Common myeloid progenitor, CD34-positive (primary cell): Measurements from ENCODE around the gene ELOVL1.
"Not testable (repeated sequence)": the region's sequence is repeated elsewhere in the genome, so short reads cannot be mapped to it uniquely, and the experiment has no call there.

Source experiments
- CTCF ChIA-PET: fragments of 350-600 bp; sonication (Branson Sonifier 250); formaldehyde crosslinking; loops from one replicate; lab custom pipeline; 2021; ENCODE audit warnings: antibody characterized with exemption; lab: Charles Lee
- POLR2A ChIA-PET: fragments of 350-600 bp; sonication (Branson Sonifier 250); formaldehyde crosslinking; loops from one replicate; lab custom pipeline; 2021; ENCODE audit warnings: antibody characterized with exemption; lab: Charles Lee
- DNase-seq, 3 donors: peaks; one replicate each; pipeline versions ENCODE4 v3.0.0 to v3.0.0-alpha.2; 2013
- H3K27ac ChIP-seq, 2 experiments: 1 replicate in 1 of 2; 2 replicates in 1 of 2; pipeline ENCODE4 v1.7.0; 2013; ENCODE audit warnings: inconsistent platforms in 2 of 2, low read length in 2 of 2, mild to moderate bottlenecking in 2 of 2, low read depth in 1 of 2, moderate library complexity in 1 of 2; ENCODE audit not compliant: severe bottlenecking in 2 of 2, insufficient read depth in 1 of 2, poor library complexity in 1 of 2
- H3K27me3 ChIP-seq, 5 experiments: replicated peaks in 2 of 5; 1 replicate in 3 of 5; 2 replicates in 2 of 5; pipeline versions ENCODE4 v1.6.1 to v1.7.0; 2013; ENCODE audit warnings: low read length in 4 of 5, mild to moderate bottlenecking in 2 of 5, moderate library complexity in 2 of 5, inconsistent platforms in 1 of 5; ENCODE audit not compliant: insufficient read depth in 5 of 5, control insufficient read depth in 4 of 5
- H3K36me3 ChIP-seq, 4 experiments: 1 replicate in 2 of 4; 2 replicates in 2 of 4; pipeline versions ENCODE4 v1.6.1 to v1.7.0; 2013; ENCODE audit warnings: low read length in 3 of 4, control low read depth in 1 of 4, mild to moderate bottlenecking in 1 of 4; ENCODE audit not compliant: control insufficient read depth in 4 of 4, insufficient read depth in 4 of 4
- H3K4me1 ChIP-seq, 4 experiments: 1 replicate in 3 of 4; 2 replicates in 1 of 4; pipeline versions ENCODE4 v1.6.1 to v1.7.1; 2013; ENCODE audit warnings: low read length in 3 of 4, mild to moderate bottlenecking in 3 of 4, control low read depth in 1 of 4, inconsistent platforms in 1 of 4, moderate library complexity in 1 of 4; ENCODE audit not compliant: control insufficient read depth in 4 of 4, insufficient read depth in 4 of 4; ENCODE audit errors: control extremely low read depth in 1 of 4
- H3K4me3 ChIP-seq, 7 experiments: 1 replicate in 4 of 7; 2 replicates in 3 of 7; pipeline versions ENCODE4 v1.5.1 to v1.7.0; 2013; ENCODE audit warnings: mild to moderate bottlenecking in 7 of 7, low read length in 6 of 7, moderate library complexity in 6 of 7, inconsistent platforms in 2 of 7, low read depth in 2 of 7, control low read depth in 1 of 7; ENCODE audit not compliant: insufficient read depth in 4 of 7, control insufficient read depth in 1 of 7; ENCODE audit errors: extremely low read depth in 1 of 7
- H3K9me3 ChIP-seq, 5 experiments: 1 replicate in 4 of 5; 2 replicates in 1 of 5; pipeline versions ENCODE4 v1.6.1 to v1.7.1; 2013; ENCODE audit warnings: low read length in 4 of 5, mild to moderate bottlenecking in 2 of 5, inconsistent platforms in 1 of 5, low read depth in 1 of 5, moderate library complexity in 1 of 5; ENCODE audit not compliant: control insufficient read depth in 4 of 5, insufficient read depth in 2 of 5; ENCODE audit errors: control extremely low read depth in 1 of 5
- WGBS: methylation state at CpG from one replicate; pipeline ENCODE4 v1.1.5; 2013; ENCODE audit not compliant: insufficient coverage; 5-methylcytosine and 5-hydroxymethylcytosine counted together

ELOVL1 gene

DNA sequence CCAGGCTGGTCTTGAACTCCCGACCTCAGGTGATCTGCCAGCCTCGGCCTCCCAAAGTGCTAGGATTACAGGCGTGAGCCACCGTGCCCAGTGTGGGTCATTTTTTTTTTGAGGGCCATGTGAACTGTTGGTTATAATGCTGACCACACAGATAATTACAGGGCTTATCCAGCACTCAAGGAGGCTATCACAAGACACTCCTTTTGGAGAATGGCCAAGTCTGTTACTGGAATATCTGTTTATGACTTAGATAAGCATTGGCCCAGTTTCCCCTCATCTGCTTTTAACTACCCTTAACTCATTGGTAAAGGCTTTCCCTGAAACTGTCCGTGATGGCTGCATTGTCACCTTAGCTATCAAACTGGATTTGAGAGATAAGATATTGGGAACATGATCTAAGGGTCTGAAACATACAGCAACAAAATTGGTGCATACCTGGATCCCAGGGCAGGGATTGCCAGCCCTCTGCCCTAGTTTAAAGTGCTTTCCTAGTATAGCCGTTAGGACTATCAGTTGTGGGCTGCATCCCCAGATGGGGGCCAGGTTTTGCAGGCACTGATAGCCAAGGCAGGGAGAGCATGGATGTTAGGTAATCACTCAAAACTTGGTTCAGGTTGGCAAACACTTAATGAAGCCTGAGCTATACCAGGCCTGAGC lies 37.5 kb upstream of the ELOVL1 start:
- WGBS: 97% methylated on average over 5 of the region's 6 CpGs
- H3K36me3 ChIP-seq: peaks cover 29 to 60% (median 48%) of the 10 kb centered on the region in 4 experiments

DNA sequence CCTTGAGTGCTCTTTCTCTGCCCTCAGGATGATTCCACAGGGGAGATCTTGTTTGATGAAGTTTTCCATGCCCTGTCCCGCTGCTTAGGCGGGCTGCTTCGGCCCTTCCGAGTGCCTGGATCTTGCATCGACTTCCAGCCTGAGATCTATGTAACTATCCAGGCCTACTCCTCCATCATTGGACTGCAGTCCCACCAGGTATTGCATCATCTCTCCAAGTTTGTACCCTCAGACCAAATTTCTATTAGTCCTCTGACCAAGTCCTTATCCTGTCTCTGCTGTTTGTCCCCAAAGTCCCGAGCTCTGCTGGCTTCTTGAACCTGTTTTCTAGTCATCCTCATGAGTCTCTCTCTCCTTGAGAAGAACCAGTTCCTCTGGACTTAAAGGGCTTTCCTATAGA lies 36.5 kb upstream of the ELOVL1 start:
- ChIA-PET CTCF (no interaction called here), POLR2A (no interaction called here)
- no peaks in the 10 kb centered on the region for H3K9me3 ChIP-seq
- no peak for DNase-seq
- H3K4me1 ChIP-seq: no peaks in the 10 kb centered on the region
- WGBS: 98% methylated on average over 6 of the region's 6 CpGs
- no peak overlapping the region for H3K27ac ChIP-seq
- peaks cover 31 to 59% (median 48%) of the 10 kb centered on the region in 4 experiments for H3K36me3 ChIP-seq
- no peak overlapping the region for H3K4me3 ChIP-seq
- H3K27me3 ChIP-seq: no peaks in the 10 kb centered on the region

More for the DNA sequence above, 37.5 kb upstream of the ELOVL1 start:
- POLR2A ChIA-PET: interaction anchor here (0.6 kb wide), 1 partner anchor 40 kb away, joined by 3 read pairs; no protein-coding TSS in a partner anchor
- CTCF ChIA-PET: interaction anchor here (1.3 kb wide), 1 partner anchor 9 kb away, joined by 5 read pairs; no protein-coding TSS in a partner anchor
- peak in 2 of 3 donors; percentile 25 to 44 for DNase-seq
- Histone ChIP-seq H3K27ac (no peak overlapping the region), H3K4me3 (no peak overlapping the region), H3K27me3 (no peaks in the 10 kb centered on the region), H3K4me1 (no peaks in the 10 kb centered on the region), H3K9me3 (no peaks in the 10 kb centered on the region)

DNA sequence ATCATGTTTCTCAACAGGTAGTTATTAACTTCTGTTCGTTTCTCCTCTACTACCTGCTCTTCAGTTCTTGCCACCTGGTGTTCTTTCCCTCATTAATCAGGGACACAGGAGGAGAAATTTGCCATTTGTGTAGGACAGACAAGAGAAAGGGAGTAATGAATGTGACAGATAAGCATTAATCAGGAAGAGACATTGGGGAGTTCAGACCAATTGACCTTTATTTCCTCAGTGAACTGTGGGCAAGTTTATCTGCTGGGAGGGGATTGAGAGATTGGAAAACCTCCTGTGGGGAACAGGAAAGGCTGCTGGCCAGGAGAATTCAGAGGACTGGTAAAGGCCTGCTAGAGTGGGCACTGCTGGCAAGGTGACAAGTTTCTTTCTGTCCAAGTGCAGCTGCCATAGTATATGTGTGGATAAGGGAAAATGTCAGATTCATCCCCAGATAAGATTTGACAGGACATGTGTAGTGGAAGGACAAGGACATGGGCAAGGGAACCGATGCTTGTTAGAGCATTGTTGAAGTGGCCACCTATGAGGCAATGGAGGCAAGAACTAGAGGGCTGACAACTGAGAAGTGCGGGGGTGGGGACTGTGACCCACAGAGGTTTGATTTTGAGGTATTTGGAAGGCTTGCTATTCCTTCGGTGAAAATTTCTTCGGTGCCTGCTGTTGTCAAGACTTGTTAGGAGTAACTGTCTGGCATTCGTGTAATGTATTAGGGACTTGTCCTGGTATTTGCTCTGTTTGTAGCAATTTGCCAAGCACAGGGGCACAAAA lies 34.5 kb upstream of the ELOVL1 start:
- WGBS: 89% methylated on average over 2 of the region's 6 CpGs
- ChIA-PET CTCF (interaction anchor here (1.6 kb wide), 1 partner anchor 18 kb away, joined by 3 read pairs; no protein-coding TSS in a partner anchor), POLR2A (no interaction called here)
- Histone ChIP-seq H3K4me1 (no peaks in the 10 kb centered on the region), H3K36me3 (peaks cover 28 to 43% (median 41%) of the 10 kb centered on the region in 4 experiments), H3K27ac (no peak overlapping the region), H3K9me3 (no peaks in the 10 kb centered on the region), H3K4me3 (no peak overlapping the region), H3K27me3 (no peaks in the 10 kb centered on the region)
- no peak for DNase-seq

DNA sequence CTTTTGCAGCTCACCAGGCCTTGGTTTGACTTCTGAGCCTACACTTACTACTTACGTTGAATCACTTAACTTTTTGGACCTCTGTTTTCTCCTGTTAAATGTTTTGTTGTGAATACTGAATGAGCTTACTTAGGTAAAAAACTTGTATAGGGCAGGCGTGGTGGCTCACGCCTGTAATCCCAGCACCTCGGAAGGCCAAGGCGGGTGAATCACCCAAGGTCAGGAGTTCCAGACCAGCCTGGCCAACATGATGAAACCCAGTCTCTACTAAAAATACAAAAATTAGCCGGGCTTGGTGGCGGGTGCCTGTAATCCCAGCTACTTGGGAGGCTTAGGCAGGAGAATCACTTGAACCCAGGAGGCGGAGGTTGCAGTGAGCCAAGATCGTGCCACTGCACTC lies 32.6 kb upstream of the ELOVL1 start:
- DNase-seq, POLR2A ChIA-PET, H3K27ac ChIP-seq, H3K9me3 ChIP-seq, H3K27me3 ChIP-seq, H3K4me1 ChIP-seq, H3K4me3 ChIP-seq: not testable (repeated sequence)
- CTCF ChIA-PET: interaction anchor here (2.0 kb wide), 1 partner anchor 14 kb away, joined by 7 read pairs; no protein-coding TSS in a partner anchor
- H3K36me3 ChIP-seq: peaks cover 23 to 38% (median 34%) of the 10 kb centered on the region in 4 experiments
- WGBS: 94% methylated on average over 7 of the region's 9 CpGs

DNA sequence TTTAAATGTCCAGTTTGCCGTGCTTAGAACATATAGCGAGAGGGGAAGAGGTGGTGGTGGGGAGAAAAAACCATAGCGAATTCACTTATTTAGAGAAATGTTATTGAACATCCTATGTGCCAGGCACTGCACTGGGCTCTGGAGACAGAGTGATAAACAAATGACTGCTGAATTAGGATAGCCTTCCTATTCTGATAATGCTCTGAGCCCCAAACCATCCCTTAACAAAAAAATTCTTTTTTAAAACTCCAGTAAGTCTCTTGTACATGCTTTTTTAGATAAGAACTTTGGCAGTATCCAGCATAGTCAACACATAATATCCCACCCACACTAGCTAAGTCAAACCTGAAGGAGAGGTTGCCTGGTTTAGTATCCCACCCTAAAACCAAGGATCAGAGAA lies 30.4 kb upstream of the ELOVL1 start:
- 96% methylated on average over 3 of the region's 3 CpGs for WGBS
- Histone ChIP-seq H3K4me1 (no peaks in the 10 kb centered on the region), H3K27ac (no peak overlapping the region), H3K4me3 (no peak overlapping the region), H3K36me3 (peaks cover 12 to 29% (median 23%) of the 10 kb centered on the region in 4 experiments), H3K27me3 (no peaks in the 10 kb centered on the region), H3K9me3 (no peaks in the 10 kb centered on the region)
- ChIA-PET POLR2A (no interaction called here), CTCF (interaction anchor here (1.0 to 1.9 kb wide), 4 partner anchors 14 to 172 kb away, joined by 3 to 7 read pairs (median 4); no protein-coding TSS in a partner anchor)
- no peak for DNase-seq

DNA sequence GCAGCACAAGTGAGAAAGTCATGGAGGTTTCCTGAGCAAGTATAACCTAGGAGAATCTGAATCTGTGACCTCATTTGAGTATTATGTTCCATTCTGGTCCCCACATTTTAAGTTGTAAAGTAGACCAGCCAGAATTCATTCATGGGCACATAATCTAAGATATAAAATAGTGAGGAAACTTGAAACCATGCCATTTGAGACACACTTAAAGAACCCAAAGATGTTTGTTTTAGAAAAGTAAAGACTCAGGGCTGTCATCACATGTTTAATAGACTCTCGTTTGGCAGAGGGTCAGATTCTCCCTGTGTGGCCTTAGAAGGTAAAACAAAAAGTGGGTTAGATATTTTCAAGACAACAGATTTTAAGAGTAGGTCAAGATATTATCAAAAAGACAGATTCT lies 28.2 kb upstream of the ELOVL1 start:
- H3K4me1 ChIP-seq: peaks cover 0 to under 1% (median 0%) of the 10 kb centered on the region in 4 experiments
- POLR2A ChIA-PET: no interaction called here
- CTCF ChIA-PET: no interaction called here
- DNase-seq: no peak
- no peaks in the 10 kb centered on the region for H3K9me3 ChIP-seq
- H3K4me3 ChIP-seq: no peak overlapping the region
- no peak overlapping the region for H3K27ac ChIP-seq
- peaks cover 12 to 20% (median 16%) of the 10 kb centered on the region in 4 experiments for H3K36me3 ChIP-seq
- WGBS: 80% methylated on average over 1 of the region's 1 CpG
- H3K27me3 ChIP-seq: no peaks in the 10 kb centered on the region
